A549 (cell line): Measurements from ENCODE around the gene BRINP1. TPM values are rescaled to one million over a fixed set of nuclear protein-coding genes. Genes with fewer than 3 reads are reported as not detected.
A peak's percentile ranks its signal among the peaks of the same experiment; 100 is the strongest.

ENCODE experiments used
- ATAC-seq, 2 experiments: fragments of 200-7000 bp in 1 of 2; fragments of >200 bp in 1 of 2; cut with Nextera tagmentation in 1 of 2; cut with Tn5 transposase in 1 of 2; 3 replicates each; pipeline versions ENCODE4 v1.8.0 to v1.9.1; 2018 to 2020; ENCODE audit warnings: mild to moderate bottlenecking in 1 of 2, moderate library complexity in 1 of 2
- CTCF ChIA-PET: fragments of 300-600 bp; sonication (Branson Sonifier 250); formaldehyde crosslinking; extraction: SDS; loops from one replicate; lab custom pipeline; 2021; ENCODE audit warnings: antibody characterized with exemption, inconsistent platforms; lab: Yijun Ruan, JAX
- POLR2A ChIA-PET: fragments of 350-600 bp; formaldehyde crosslinking; extraction: SDS; loops from one replicate; lab custom pipeline; 2021; ENCODE audit warnings: antibody characterized with exemption, inconsistent platforms; lab: Yijun Ruan, JAX
- DNase-seq, 2 experiments: peaks; one replicate each; pipeline versions ENCODE4 v3.0.0 to v3.0.0-alpha.2; 2011 to 2016; ENCODE audit warnings: low read depth in 1 of 2, low spot score in 1 of 2
- FAIRE-seq: peaks from 2 replicates; lab custom pipeline; 2011; peaks lifted over from hg19 to GRCh38; lab: Jason Lieb, UNC
- H3K27ac ChIP-seq, 2 experiments: fragments of >200 bp; sonication (Bioruptor Twin); formaldehyde crosslinking; 3 replicates each; pipeline ENCODE4 v1.5.1; 2016 to 2017
- H3K4me1 ChIP-seq: fragments of >200 bp; sonication (Bioruptor Twin); formaldehyde crosslinking; 3 replicates; pipeline ENCODE4 v1.6.1; 2016
- H3K4me2 ChIP-seq: fragments of >200 bp; sonication (Bioruptor Twin); formaldehyde crosslinking; 3 replicates; pipeline ENCODE4 v1.6.1; 2016
- H3K4me3 ChIP-seq: fragments of >200 bp; sonication (Bioruptor Twin); formaldehyde crosslinking; 3 replicates; pipeline ENCODE4 v1.5.1; 2016
- H3K9me3 ChIP-seq: fragments of >200 bp; sonication (Bioruptor Twin); formaldehyde crosslinking; 3 replicates; pipeline ENCODE4 v1.6.1; 2016
- CBX8 ChIP-seq: fragments of 200-600 bp; sonication (generic); IDR thresholded peaks from 2 replicates; pipeline ENCODE4 v1.6.1; 2016
- CEBPB ChIP-seq, 2 experiments: fragments of >200 bp in 1 of 2; sonication (Bioruptor Twin) in 1 of 2; formaldehyde crosslinking in 1 of 2; IDR thresholded peaks; 2 replicates each; pipeline ENCODE4 v1.6.1; 2012 to 2016
- E2F6 ChIP-seq: IDR thresholded peaks from 2 replicates; pipeline ENCODE4 v1.6.1; 2012; ENCODE audit warnings: low read depth, borderline replicate concordance
- EP300 ChIP-seq, 2 experiments: fragments of >200 bp; sonication (Bioruptor Twin); formaldehyde crosslinking; IDR thresholded peaks; 2 replicates in 1 of 2; 3 replicates in 1 of 2; pipeline ENCODE4 v1.6.1; 2016 to 2017
- ESRRA ChIP-seq: fragments of 150-350 bp; IDR thresholded peaks from 2 replicates; pipeline ENCODE4 v1.6.1; 2014; ENCODE audit warnings: mild to moderate bottlenecking, low read length, borderline replicate concordance
- FOSB ChIP-seq: fragments of 250-450 bp; sonication (Bioruptor Pico); IDR thresholded peaks from 2 replicates; pipeline ENCODE4 v1.5.0; 2020; ENCODE audit warnings: mild to moderate bottlenecking, moderate library complexity
- FOSL2 ChIP-seq, 2 experiments: fragments of 450-650 bp in 1 of 2; fragments of >200 bp in 1 of 2; sonication (Bioruptor Twin) in 1 of 2; formaldehyde crosslinking; IDR thresholded peaks; 2 replicates each; pipeline versions ENCODE4 v1.5.0 to v1.6.1; 2016 to 2020; ENCODE audit warnings: mild to moderate bottlenecking in 1 of 2, moderate library complexity in 1 of 2
- HOXA7 ChIP-seq: fragments of 250-450 bp; sonication (Bioruptor Pico); IDR thresholded peaks from 2 replicates; pipeline ENCODE4 v1.5.0; 2020; ENCODE audit warnings: mild to moderate bottlenecking, moderate library complexity
- HOXB5 ChIP-seq: fragments of 250-450 bp; sonication (Bioruptor Pico); IDR thresholded peaks from 2 replicates; pipeline ENCODE4 v1.5.0; 2020; ENCODE audit warnings: mild to moderate bottlenecking, moderate library complexity
- KDM5A ChIP-seq: fragments of 200-600 bp; sonication (generic); IDR thresholded peaks from 2 replicates; pipeline ENCODE4 v1.6.1; 2016; ENCODE audit warnings: antibody characterized with exemption, mild to moderate bottlenecking
- MAFK ChIP-seq: fragments of 450-650 bp; IDR thresholded peaks from 2 replicates; pipeline ENCODE4 v1.6.1; 2014; ENCODE audit not compliant: partially characterized antibody
- MAZ ChIP-seq: fragments of 150-350 bp; IDR thresholded peaks from 2 replicates; pipeline ENCODE4 v1.6.1; 2014; ENCODE audit warnings: antibody characterized with exemption, low read depth, low read length, borderline replicate concordance
- NFE2L2 ChIP-seq: fragments of 150-350 bp; conservative IDR thresholded peaks from 2 replicates; pipeline ENCODE4 v1.6.1; 2014; ENCODE audit warnings: low read length
- POLR2A ChIP-seq: IDR thresholded peaks from 2 replicates; pipeline ENCODE4 v1.6.1; 2012; ENCODE audit warnings: mild to moderate bottlenecking, low read length
- POLR2AphosphoS2 ChIP-seq: conservative IDR thresholded peaks from 2 replicates; pipeline ENCODE4 v1.6.1; 2012; ENCODE audit warnings: low read length, improper control_type of control experiment, inconsistent platforms
- RCOR1 ChIP-seq: fragments of 150-350 bp; IDR thresholded peaks from 2 replicates; pipeline ENCODE4 v1.6.1; 2014; ENCODE audit warnings: antibody characterized with exemption, low read length, low read depth
- RFX5 ChIP-seq: fragments of 450-650 bp; IDR thresholded peaks from 2 replicates; pipeline ENCODE4 v1.7.1; 2014; ENCODE audit warnings: antibody characterized with exemption, mild to moderate bottlenecking, moderate library complexity
- RNF2 ChIP-seq: fragments of 200-600 bp; sonication (generic); IDR thresholded peaks from 2 replicates; pipeline ENCODE4 v1.6.1; 2016; ENCODE audit warnings: low read depth, mild to moderate bottlenecking, antibody characterized with exemption, moderate library complexity, borderline replicate concordance
- SREBF2 ChIP-seq: fragments of 450-650 bp; IDR thresholded peaks from 2 replicates; pipeline ENCODE4 v1.6.1; 2014; ENCODE audit warnings: mild to moderate bottlenecking, moderate library complexity
- TP53 ChIP-seq: fragments of 250-450 bp; sonication (Bioruptor Pico); IDR thresholded peaks from 2 replicates; pipeline ENCODE4 v1.5.0; 2021; ENCODE audit warnings: mild to moderate bottlenecking, moderate library complexity
- ZC3H11A ChIP-seq: fragments of 450-650 bp; IDR thresholded peaks from 2 replicates; pipeline ENCODE4 v1.6.1; 2014; ENCODE audit warnings: antibody characterized with exemption, mild to moderate bottlenecking
- ZFP36 ChIP-seq: fragments of 450-650 bp; IDR thresholded peaks from 2 replicates; pipeline ENCODE4 v1.6.1; 2014; ENCODE audit warnings: borderline replicate concordance; ENCODE audit not compliant: partially characterized antibody
- ZNF302 ChIP-seq: fragments of 250-450 bp; sonication (Bioruptor Pico); IDR thresholded peaks from 2 replicates; pipeline ENCODE4 v1.9.0; 2021; ENCODE audit warnings: inconsistent platforms, mild to moderate bottlenecking, moderate library complexity
- ZSCAN20 ChIP-seq: fragments of 250-450 bp; sonication (Bioruptor Pico); IDR thresholded peaks from 2 replicates; pipeline ENCODE4 v1.8.0; 2022; ENCODE audit warnings: mild to moderate bottlenecking, moderate library complexity
- WGBS: methylation state at CpG from one replicate; pipeline ENCODE4 v1.1.6; 2017; ENCODE audit errors: missing lambda C conversion rate; 5-methylcytosine and 5-hydroxymethylcytosine counted together
- polyA plus RNA-seq, 4 experiments: library from polyadenylated mRNA; depleted of rRNA in 3 of 4; stranded (reverse); fragments of >200 nt; fragmentation: RNase III in 1 of 4; extraction: RNeasy Plus Mini Kit Qiagen cat#74134 plus additional on column Dnase treatment in 1 of 4; gene quantifications; 2 replicates in 3 of 4; 3 replicates in 1 of 4; pipeline ENCODE4 v1.2.3, GENCODE V29; 2011 to 2017
- TF ChIP-seq, protein P1 (sequence below): fragments of 250-450 bp; sonication (Bioruptor Pico); IDR thresholded peaks from 2 replicates; pipeline ENCODE4 v1.5.0; 2020; ENCODE audit warnings: low read depth, mild to moderate bottlenecking, moderate library complexity
- TF ChIP-seq, protein P2 (sequence below): IDR thresholded peaks from 2 replicates; pipeline ENCODE4 v1.6.1; 2012

BRINP1 gene
- polyA plus RNA-seq, 2 of the 4 experiments (the other 2 are of a cell fraction), result 0.13 to 0.17 TPM

DNA sequence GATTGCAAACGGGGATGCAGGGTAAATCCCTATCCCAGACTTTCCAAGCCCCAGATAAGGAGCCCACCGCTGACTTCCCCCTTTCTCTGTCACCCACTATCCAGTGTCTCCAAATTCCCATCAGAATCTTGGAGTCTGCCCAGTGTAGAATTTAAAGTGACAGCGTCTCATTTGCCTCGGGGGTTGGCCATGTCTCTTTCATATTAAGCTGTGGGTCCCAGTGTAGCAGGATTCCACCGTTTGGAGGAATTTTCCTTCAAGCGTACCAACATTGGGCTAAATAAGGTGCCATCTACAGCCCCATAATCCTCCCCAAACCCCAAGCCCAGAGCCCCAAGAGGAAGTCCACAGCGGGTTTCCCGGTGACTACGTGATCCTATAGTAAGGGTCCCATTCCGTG, 1.1 kb downstream of the BRINP1 start:
- TF ChIP-seq RNF2 (no peak), ZFP36 (no peak), MAZ (no peak), EP300 (IDR thresholded peaks at IDR 0.05) (no peak), E2F6 (no peak), RFX5 (no peak), SREBF2 (no peak), ZSCAN20 (no peak), HOXA7 (no peak)
- TF ChIP-seq, protein P1, sequence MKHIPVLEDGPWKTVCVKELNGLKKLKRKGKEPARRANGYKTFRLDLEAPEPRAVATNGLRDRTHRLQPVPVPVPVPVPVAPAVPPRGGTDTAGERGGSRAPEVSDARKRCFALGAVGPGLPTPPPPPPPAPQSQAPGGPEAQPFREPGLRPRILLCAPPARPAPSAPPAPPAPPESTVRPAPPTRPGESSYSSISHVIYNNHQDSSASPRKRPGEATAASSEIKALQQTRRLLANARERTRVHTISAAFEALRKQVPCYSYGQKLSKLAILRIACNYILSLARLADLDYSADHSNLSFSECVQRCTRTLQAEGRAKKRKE (CRISPR knock-in tag), result no peak
- FAIRE-seq (no peak), DNase-seq (no peak), ATAC-seq (no peak)
- 9% methylated on average over 8 of the region's 10 CpGs for WGBS
- Histone ChIP-seq H3K4me3 (peak overlapping the region; percentile 45; the same call in 1 of the 3 replicates), H3K4me1 (no peaks in the 10 kb centered on the region; the same call in 2 of the 3 replicates), H3K9me3 (0 out of 3 replicates have a peak, but pooled peaks cover 3% of the 10 kb centered on the region), H3K27ac (no peak overlapping the region), H3K4me2 (peak overlapping the region; percentile 77; the same call in 2 of the 3 replicates)
- CTCF ChIA-PET, result no interaction called here
- POLR2A ChIA-PET, result no interaction called here

DNA sequence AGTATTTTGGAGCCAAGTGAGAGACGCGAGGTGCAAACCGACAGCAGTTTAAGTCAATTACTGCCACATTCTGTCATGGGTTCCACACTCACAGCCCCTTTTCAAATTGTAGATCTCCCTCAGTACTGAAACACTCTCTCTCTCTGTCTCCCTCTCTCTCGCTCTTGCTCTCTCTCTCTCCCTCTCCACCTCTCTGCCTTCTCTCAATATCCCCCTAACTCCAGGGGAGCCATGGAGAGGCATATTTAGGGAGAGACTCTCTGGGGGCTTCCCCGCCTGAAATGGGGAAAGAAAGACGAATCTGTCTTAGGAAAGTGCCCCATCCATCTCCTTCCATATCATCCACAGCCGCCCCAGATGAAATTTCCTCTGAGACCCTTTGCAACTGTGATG, 1.6 kb downstream of the BRINP1 start:
- H3K4me3 ChIP-seq, result no peak overlapping the region
- ATAC-seq (no peak), DNase-seq (no peak), FAIRE-seq (no peak)
- no peak overlapping the region for H3K27ac ChIP-seq
- no peaks in the 10 kb centered on the region; the same call in 2 of the 3 replicates for H3K4me1 ChIP-seq
- 0 out of 3 replicates have a peak, but pooled peaks cover 3% of the 10 kb centered on the region for H3K9me3 ChIP-seq
- POLR2A ChIA-PET, result no interaction called here
- H3K4me2 ChIP-seq, result no peak overlapping the region
- CTCF ChIA-PET, result no interaction called here
- TF ChIP-seq RCOR1 (no peak), CEBPB (IDR thresholded peaks at IDR 0.05) (no peak), ZNF302 (CRISPR knock-in tag) (no peak), E2F6 (no peak)
- WGBS, result 35% methylated on average over 7 of the region's 7 CpGs

DNA sequence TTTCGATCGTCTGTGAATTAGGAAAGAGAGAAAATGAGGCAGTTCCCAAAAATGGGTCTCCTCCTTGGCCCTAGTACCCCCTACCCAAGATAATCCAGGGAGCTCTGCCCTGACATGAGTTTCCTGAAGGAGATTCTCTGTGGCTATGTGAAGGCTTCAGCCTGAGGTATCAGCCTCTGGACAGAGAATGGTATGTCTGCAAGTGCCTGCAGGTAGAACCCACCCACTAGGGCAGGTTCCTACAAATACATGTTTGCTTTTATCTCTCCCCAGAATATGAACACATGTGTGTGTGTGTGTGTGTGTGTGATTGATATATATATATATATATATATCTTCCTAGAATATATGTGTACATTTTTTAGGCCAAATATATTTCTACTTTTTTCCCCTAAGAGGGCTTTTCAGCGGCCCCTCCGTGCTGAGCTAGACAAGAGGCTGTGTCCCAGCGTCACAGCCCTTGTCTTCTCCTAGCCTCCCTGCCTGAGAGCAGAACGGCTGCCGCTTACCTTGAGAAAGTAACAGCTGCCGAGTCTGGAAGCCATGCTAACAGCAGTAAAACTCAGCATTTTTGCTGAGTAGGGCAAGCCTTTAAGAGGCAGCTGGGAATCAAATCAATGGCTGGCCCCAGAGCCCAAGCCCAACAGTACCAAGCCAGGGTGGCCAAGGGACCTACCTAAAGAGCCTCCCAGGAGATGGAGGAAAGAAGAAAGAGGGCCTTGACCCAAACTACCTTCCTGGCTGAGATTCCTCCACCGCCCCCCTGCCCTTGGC, 2.1 kb downstream of the BRINP1 start:
- FAIRE-seq, result no peak

More for the DNA sequence above, 2.1 kb downstream of the BRINP1 start:
- no peak for DNase-seq
- no peak for TF ChIP-seq POLR2A
- TF ChIP-seq FOSL2 (IDR thresholded peaks at IDR 0.05), result no peak
- TF ChIP-seq FOSL2 (CRISPR knock-in tag; IDR thresholded peaks at IDR 0.05), result no peak
- TF ChIP-seq, protein P2, sequence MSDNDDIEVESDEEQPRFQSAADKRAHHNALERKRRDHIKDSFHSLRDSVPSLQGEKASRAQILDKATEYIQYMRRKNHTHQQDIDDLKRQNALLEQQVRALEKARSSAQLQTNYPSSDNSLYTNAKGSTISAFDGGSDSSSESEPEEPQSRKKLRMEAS, result no peak
- no peak for TF ChIP-seq MAFK
- no peak for TF ChIP-seq HOXB5 (CRISPR knock-in tag)
- no peak for TF ChIP-seq KDM5A
- TF ChIP-seq NFE2L2, result no peak
- TF ChIP-seq FOSB (CRISPR knock-in tag), result no peak
- no peak for TF ChIP-seq TP53 (CRISPR knock-in tag)
- TF ChIP-seq CBX8, result no peak
- no peak for TF ChIP-seq ESRRA
- no peak for TF ChIP-seq ZC3H11A
- no peak for TF ChIP-seq POLR2AphosphoS2
- TF ChIP-seq, all 56 proteins: peak for 0
- no peak for ATAC-seq
- Histone ChIP-seq H3K27ac (no peak overlapping the region), H3K9me3 (0 out of 3 replicates have a peak, but pooled peaks cover 3% of the 10 kb centered on the region), H3K4me2 (no peak overlapping the region), H3K4me3 (no peak overlapping the region), H3K4me1 (no peaks in the 10 kb centered on the region; the same call in 2 of the 3 replicates)
- POLR2A ChIA-PET, result no interaction called here
- CTCF ChIA-PET, result interaction anchor here (0.8 to 1.2 kb wide), 2 partner anchors 10 to 15 kb away, joined by 3 to 4 read pairs; no protein-coding TSS in a partner anchor
- 23% methylated on average over 9 of the region's 9 CpGs for WGBS
